Suprapubic skin (tissue), 4 donors: ENCODE data around the gene RAB21. TPM values are rescaled to one million over a fixed set of nuclear protein-coding genes. Genes with fewer than 3 reads are reported as not detected.
A peak's percentile ranks its signal among the peaks of the same experiment; 100 is the strongest.

Experiments
- DNase-seq, 2 donors: peaks; one replicate each; pipeline ENCODE4 v3.0.0-alpha.2; 2019; ENCODE audit warnings: low spot score in 2 of 2
- H3K27ac ChIP-seq: fragments of 200-600 bp; sonication (generic); one replicate; pipeline ENCODE4 v1.5.1; 2019
- H3K27me3 ChIP-seq: fragments of 200-600 bp; sonication (generic); one replicate; pipeline ENCODE4 v1.5.1; 2019
- H3K36me3 ChIP-seq: fragments of 200-600 bp; sonication (generic); one replicate; pipeline ENCODE4 v1.5.1; 2019
- H3K4me1 ChIP-seq: fragments of 200-600 bp; sonication (generic); one replicate; pipeline ENCODE4 v1.5.1; 2019
- H3K4me3 ChIP-seq: fragments of 200-600 bp; sonication (generic); one replicate; pipeline ENCODE4 v1.5.1; 2019; ENCODE audit warnings: mild to moderate bottlenecking
- H3K9me3 ChIP-seq: fragments of 200-600 bp; sonication (generic); one replicate; pipeline ENCODE4 v1.5.1; 2019
- EP300 ChIP-seq: sonication (generic); formaldehyde crosslinking; IDR thresholded peaks from one replicate; pipeline ENCODE4 v1.6.1; 2017; ENCODE audit warnings: antibody characterized with exemption
- POLR2A ChIP-seq, 2 donors: fragments of 450-650 bp; IDR thresholded peaks; one replicate each; pipeline ENCODE4 v1.6.1; 2017; ENCODE audit warnings: antibody characterized with exemption in 2 of 2, mild to moderate bottlenecking in 2 of 2, moderate library complexity in 2 of 2
- POLR2AphosphoS5 ChIP-seq, 3 donors: sonication (generic); formaldehyde crosslinking; IDR thresholded peaks; one replicate each; pipeline ENCODE4 v1.6.1; 2017; ENCODE audit warnings: antibody characterized with exemption in 3 of 3
- WGBS: methylation state at CpG from one replicate; pipeline ENCODE4 v1.1.5; 2018; 5-methylcytosine and 5-hydroxymethylcytosine counted together
- total RNA-seq, 4 donors: library from RNA; depleted of rRNA; stranded (reverse); fragments of >200 nt; gene quantifications; one replicate each; pipeline ENCODE4 v1.1.0, GENCODE V29; 2016
- TF ChIP-seq, protein P1 (sequence below), 2 donors: fragments of 200-600 bp in 1 of 2; fragments of 450-650 bp in 1 of 2; sonication (generic) in 1 of 2; IDR thresholded peaks; one replicate each; pipeline ENCODE4 v1.5.1; 2016 to 2019; ENCODE audit warnings: antibody characterized with exemption in 2 of 2, mild to moderate bottlenecking in 1 of 2, moderate library complexity in 1 of 2

Gene RAB21
- total RNA-seq, 4 donors from 2014 or later: 13.7 to 38.5 (median 32.2) TPM

GRCh38 chr12:71744522-71745300 is 10.0 kb upstream of the RAB21 start:
- no peaks in the 10 kb centered on the region for H3K36me3 ChIP-seq
- no peaks in the 10 kb centered on the region for H3K4me1 ChIP-seq
- no peaks in the 10 kb centered on the region for H3K27me3 ChIP-seq
- 93% methylated on average over 5 of the region's 5 CpGs for WGBS
- no peak overlapping the region for H3K27ac ChIP-seq
- no peak for DNase-seq
- H3K4me3 ChIP-seq: no peak overlapping the region
- H3K9me3 ChIP-seq: no peaks in the 10 kb centered on the region
- TF ChIP-seq EP300: no peak
- no peak for TF ChIP-seq POLR2A (IDR thresholded peaks at IDR 0.05)
- no peak for TF ChIP-seq POLR2AphosphoS5 (IDR thresholded peaks at IDR 0.05)
- TF ChIP-seq, protein P1, sequence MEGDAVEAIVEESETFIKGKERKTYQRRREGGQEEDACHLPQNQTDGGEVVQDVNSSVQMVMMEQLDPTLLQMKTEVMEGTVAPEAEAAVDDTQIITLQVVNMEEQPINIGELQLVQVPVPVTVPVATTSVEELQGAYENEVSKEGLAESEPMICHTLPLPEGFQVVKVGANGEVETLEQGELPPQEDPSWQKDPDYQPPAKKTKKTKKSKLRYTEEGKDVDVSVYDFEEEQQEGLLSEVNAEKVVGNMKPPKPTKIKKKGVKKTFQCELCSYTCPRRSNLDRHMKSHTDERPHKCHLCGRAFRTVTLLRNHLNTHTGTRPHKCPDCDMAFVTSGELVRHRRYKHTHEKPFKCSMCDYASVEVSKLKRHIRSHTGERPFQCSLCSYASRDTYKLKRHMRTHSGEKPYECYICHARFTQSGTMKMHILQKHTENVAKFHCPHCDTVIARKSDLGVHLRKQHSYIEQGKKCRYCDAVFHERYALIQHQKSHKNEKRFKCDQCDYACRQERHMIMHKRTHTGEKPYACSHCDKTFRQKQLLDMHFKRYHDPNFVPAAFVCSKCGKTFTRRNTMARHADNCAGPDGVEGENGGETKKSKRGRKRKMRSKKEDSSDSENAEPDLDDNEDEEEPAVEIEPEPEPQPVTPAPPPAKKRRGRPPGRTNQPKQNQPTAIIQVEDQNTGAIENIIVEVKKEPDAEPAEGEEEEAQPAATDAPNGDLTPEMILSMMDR (IDR thresholded peaks at IDR 0.05): no peak

- DNase-seq: no peak
- no peak overlapping the region for H3K4me3 ChIP-seq
- no peak for TF ChIP-seq POLR2AphosphoS5 (IDR thresholded peaks at IDR 0.05)
- TF ChIP-seq, protein P1 (IDR thresholded peaks at IDR 0.05): peak; percentile 61 to 65
- TF ChIP-seq EP300: no peak
- TF ChIP-seq POLR2A (IDR thresholded peaks at IDR 0.05): no peak
- H3K27me3 ChIP-seq: peaks cover 5% of the 10 kb centered on the region
- H3K4me1 ChIP-seq: no peaks in the 10 kb centered on the region
- 29% methylated on average over 4 of the region's 4 CpGs for WGBS
- no peaks in the 10 kb centered on the region for H3K9me3 ChIP-seq
- H3K36me3 ChIP-seq: no peaks in the 10 kb centered on the region
- H3K27ac ChIP-seq: no peak overlapping the region
Observed at GRCh38 chr12:71746974-71747611, 7.6 kb upstream of the RAB21 start.

GRCh38 chr12:71748081-71748850 is 6.4 kb upstream of the RAB21 start:
- no peaks in the 10 kb centered on the region for H3K36me3 ChIP-seq
- no peaks in the 10 kb centered on the region for H3K9me3 ChIP-seq
- H3K4me1 ChIP-seq: no peaks in the 10 kb centered on the region
- DNase-seq: no peak
- 60% methylated on average over 5 of the region's 5 CpGs for WGBS
- peaks cover 5% of the 10 kb centered on the region for H3K27me3 ChIP-seq
- no peak overlapping the region for H3K27ac ChIP-seq
- TF ChIP-seq EP300: no peak
- no peak for TF ChIP-seq POLR2A (IDR thresholded peaks at IDR 0.05)
- TF ChIP-seq, protein P1 (IDR thresholded peaks at IDR 0.05): no peak
- TF ChIP-seq POLR2AphosphoS5 (IDR thresholded peaks at IDR 0.05): no peak
- no peak overlapping the region for H3K4me3 ChIP-seq

GRCh38 chr12:71749666-71750065 is 5.0 kb upstream of the RAB21 start:
- H3K9me3 ChIP-seq: no peaks in the 10 kb centered on the region
- H3K4me3 ChIP-seq: no peak overlapping the region
- WGBS: 88% methylated on average over 1 of the region's 1 CpG
- peaks cover 4% of the 10 kb centered on the region for H3K4me1 ChIP-seq
- H3K27ac ChIP-seq: no peak overlapping the region
- no peak for DNase-seq
- TF ChIP-seq POLR2A (IDR thresholded peaks at IDR 0.05): no peak
- no peak for TF ChIP-seq EP300
- TF ChIP-seq, protein P1 (IDR thresholded peaks at IDR 0.05): no peak
- TF ChIP-seq POLR2AphosphoS5 (IDR thresholded peaks at IDR 0.05): no peak
- no peaks in the 10 kb centered on the region for H3K36me3 ChIP-seq
- H3K27me3 ChIP-seq: peaks cover 5% of the 10 kb centered on the region

GRCh38 chr12:71752891-71753290 is 1.8 kb upstream of the RAB21 start:
- 91% methylated on average over 1 of the region's 1 CpG for WGBS
- TF ChIP-seq POLR2AphosphoS5 (IDR thresholded peaks at IDR 0.05) (no peak), EP300 (no peak), POLR2A (IDR thresholded peaks at IDR 0.05) (no peak)
- TF ChIP-seq, protein P1 (IDR thresholded peaks at IDR 0.05): no peak

More at GRCh38 chr12:71752891-71753290, 1.8 kb upstream of the RAB21 start:
- Histone ChIP-seq H3K9me3 (no peaks in the 10 kb centered on the region), H3K36me3 (no peaks in the 10 kb centered on the region), H3K27me3 (peaks cover 5% of the 10 kb centered on the region), H3K27ac (no peak overlapping the region), H3K4me3 (no peak overlapping the region), H3K4me1 (peaks cover 16% of the 10 kb centered on the region)
- DNase-seq: no peak
